Neural progenitor cell (in vitro differentiated cells): ENCODE data around the gene SEC22A. TPM values are rescaled to one million over a fixed set of nuclear protein-coding genes. Genes with fewer than 3 reads are reported as not detected.

ENCODE experiments used
- DNase-seq: peaks from one replicate; pipeline ENCODE4 v3.0.0-alpha.2; 2016; ENCODE audit warnings: low spot score
- H2AFZ ChIP-seq: fragments of 200-600 bp; sonication (generic); replicated peaks from 2 replicates; pipeline ENCODE4 v1.6.1; 2016; ENCODE audit warnings: antibody characterized with exemption
- H3F3A ChIP-seq: fragments of 200-600 bp; sonication (generic); 2 replicates; pipeline ENCODE4 v1.6.1; 2016; ENCODE audit warnings: antibody characterized with exemption, low read depth
- H3K27ac ChIP-seq: fragments of 200-600 bp; sonication (generic); 2 replicates; pipeline ENCODE4 v1.5.1; 2016; ENCODE audit warnings: mild to moderate bottlenecking
- H3K27me3 ChIP-seq: fragments of 200-600 bp; sonication (generic); 2 replicates; pipeline ENCODE4 v1.6.1; 2016; ENCODE audit warnings: mild to moderate bottlenecking, moderate library complexity
- H3K36me3 ChIP-seq: fragments of 200-600 bp; sonication (generic); 2 replicates; pipeline ENCODE4 v1.5.1; 2016
- H3K4me1 ChIP-seq: fragments of 200-600 bp; sonication (generic); 2 replicates; pipeline ENCODE4 v1.6.1; 2016; ENCODE audit warnings: mixed run types
- H3K4me2 ChIP-seq: fragments of 200-600 bp; sonication (generic); 2 replicates; pipeline ENCODE4 v1.6.1; 2016
- H3K4me3 ChIP-seq: fragments of 200-600 bp; sonication (generic); 2 replicates; pipeline ENCODE4 v1.5.1; 2016
- H3K79me2 ChIP-seq: fragments of 200-600 bp; sonication (generic); 2 replicates; pipeline ENCODE4 v1.6.1; 2016; ENCODE audit warnings: low read depth
- H3K9ac ChIP-seq: fragments of 200-600 bp; sonication (generic); 2 replicates; pipeline ENCODE4 v1.6.1; 2016
- H3K9me3 ChIP-seq: fragments of 200-600 bp; sonication (generic); 2 replicates; pipeline ENCODE4 v1.5.1; 2016; ENCODE audit warnings: low read depth
- H4K20me1 ChIP-seq: fragments of 200-600 bp; sonication (generic); 2 replicates; pipeline ENCODE4 v1.6.1; 2016; ENCODE audit warnings: low read depth
- H3K27ac Mint-ChIP-seq: 3 replicates; pipeline ENCODE4 v1.8.0; 2021; ENCODE audit warnings: mixed read lengths
- H3K27me3 Mint-ChIP-seq: 2 replicates; pipeline ENCODE4 v1.8.0; 2022; ENCODE audit warnings: low read depth, mild to moderate bottlenecking, inconsistent platforms, moderate library complexity, mixed read lengths; ENCODE audit not compliant: insufficient read depth
- H3K36me3 Mint-ChIP-seq: 3 replicates; pipeline ENCODE4 v1.8.0; 2021; ENCODE audit warnings: mixed read lengths
- H3K4me1 Mint-ChIP-seq: 3 replicates; pipeline ENCODE4 v1.8.0; 2021; ENCODE audit warnings: mixed read lengths
- H3K4me3 Mint-ChIP-seq: 3 replicates; pipeline ENCODE4 v1.8.0; 2021; ENCODE audit warnings: mild to moderate bottlenecking, moderate library complexity, mixed read lengths
- H3K9me3 Mint-ChIP-seq: 3 replicates; pipeline ENCODE4 v1.8.0; 2020; ENCODE audit warnings: mixed read lengths
- CTCF ChIP-seq: fragments of 200-600 bp; sonication (generic); IDR thresholded peaks from 2 replicates; pipeline ENCODE4 v1.5.1; 2017; ENCODE audit warnings: antibody characterized with exemption, mild to moderate bottlenecking
- EZH2 ChIP-seq: fragments of 200-600 bp; sonication (generic); IDR thresholded peaks from 2 replicates; pipeline ENCODE4 v1.6.1; 2017; ENCODE audit warnings: antibody characterized with exemption, mild to moderate bottlenecking, moderate library complexity
- EZH2phosphoT487 ChIP-seq: fragments of 200-600 bp; sonication (generic); IDR thresholded peaks from 2 replicates; pipeline ENCODE4 v1.6.1; 2017; ENCODE audit warnings: antibody characterized with exemption
- total RNA-seq: library from RNA; depleted of rRNA; stranded (reverse); fragments of >200 nt; gene quantifications from 2 replicates; pipeline ENCODE4 v1.2.3, GENCODE V29; 2015; ENCODE audit warnings: low replicate concordance

The SEC22A gene
- total RNA-seq, 1 donor from 2014 or later, result 26.4 TPM

GRCh38 chr3:123283657-123284398, 82.1 kb downstream of the SEC22A start:
- no peaks in the 10 kb centered on the region for H3K79me2 ChIP-seq
- no peak overlapping the region for H3K27ac ChIP-seq
- peaks cover 11% of the 10 kb centered on the region for H3K27me3 Mint-ChIP-seq
- H3K4me3 Mint-ChIP-seq, result no peak overlapping the region
- no peak overlapping the region for H3K27ac Mint-ChIP-seq
- no peak overlapping the region for H3K4me2 ChIP-seq
- no peaks in the 10 kb centered on the region for H3F3A ChIP-seq
- no peak overlapping the region for H2AFZ ChIP-seq
- H3K36me3 Mint-ChIP-seq, result no peaks in the 10 kb centered on the region
- no peaks in the 10 kb centered on the region for H3K4me1 ChIP-seq
- no peak overlapping the region for H3K9ac ChIP-seq
- peaks cover 13% of the 10 kb centered on the region for H4K20me1 ChIP-seq
- DNase-seq, result no peak
- TF ChIP-seq CTCF (no peak), EZH2 (no peak)
- H3K36me3 ChIP-seq, result no peaks in the 10 kb centered on the region
- H3K4me3 ChIP-seq, result no peak overlapping the region
- H3K9me3 ChIP-seq, result no peaks in the 10 kb centered on the region
- no peaks in the 10 kb centered on the region for H3K4me1 Mint-ChIP-seq
- H3K27me3 ChIP-seq, result no peaks in the 10 kb centered on the region
- H3K9me3 Mint-ChIP-seq, result no peaks in the 10 kb centered on the region

GRCh38 chr3:123284399-123285010, 82.8 kb downstream of the SEC22A start:
- H3K4me3 Mint-ChIP-seq, result no peak overlapping the region
- H3K9me3 Mint-ChIP-seq, result no peaks in the 10 kb centered on the region
- H3K4me1 Mint-ChIP-seq, result no peaks in the 10 kb centered on the region
- Histone ChIP-seq H3K4me2 (no peak overlapping the region), H4K20me1 (peaks cover 13% of the 10 kb centered on the region), H3K27me3 (no peaks in the 10 kb centered on the region), H3K9me3 (no peaks in the 10 kb centered on the region), H3K9ac (no peak overlapping the region), H3K27ac (no peak overlapping the region), H3K4me1 (no peaks in the 10 kb centered on the region), H3K79me2 (no peaks in the 10 kb centered on the region), H3K4me3 (no peak overlapping the region), H3F3A (no peaks in the 10 kb centered on the region), H2AFZ (no peak overlapping the region), H3K36me3 (no peaks in the 10 kb centered on the region)
- no peaks in the 10 kb centered on the region for H3K36me3 Mint-ChIP-seq
- H3K27ac Mint-ChIP-seq, result no peak overlapping the region
- peaks cover 11% of the 10 kb centered on the region for H3K27me3 Mint-ChIP-seq
- no peak for DNase-seq
- TF ChIP-seq CTCF (no peak), EZH2 (no peak), EZH2phosphoT487 (no peak)

GRCh38 chr3:123285066-123285465, 83.3 kb downstream of the SEC22A start:
- no peak for DNase-seq
- Histone ChIP-seq H3K4me3 (no peak overlapping the region), H3K79me2 (no peaks in the 10 kb centered on the region), H3K27ac (no peak overlapping the region), H2AFZ (no peak overlapping the region), H3K9me3 (no peaks in the 10 kb centered on the region), H3K4me2 (no peak overlapping the region), H3F3A (no peaks in the 10 kb centered on the region), H3K27me3 (no peaks in the 10 kb centered on the region), H3K36me3 (no peaks in the 10 kb centered on the region), H4K20me1 (peaks cover 13% of the 10 kb centered on the region), H3K9ac (no peak overlapping the region), H3K4me1 (no peaks in the 10 kb centered on the region)
- Mint-ChIP-seq H3K36me3 (no peaks in the 10 kb centered on the region), H3K9me3 (peaks cover 2% of the 10 kb centered on the region), H3K27ac (no peak overlapping the region), H3K27me3 (peaks cover 11% of the 10 kb centered on the region), H3K4me1 (no peaks in the 10 kb centered on the region), H3K4me3 (no peak overlapping the region)
- no peak for TF ChIP-seq CTCF
- no peak for TF ChIP-seq EZH2phosphoT487
- no peak for TF ChIP-seq EZH2
